Ovary (tissue), 9 donors: ENCODE measurements around the gene SLC2A6. TPM values are rescaled to one million over a fixed set of nuclear protein-coding genes. Genes with fewer than 3 reads are reported as not detected.

Source experiments
- DNase-seq, 5 donors: peaks; one replicate each; pipeline ENCODE4 v3.0.0-alpha.2; 2019 to 2020
- H3K27ac ChIP-seq, 2 donors: fragments of 200-600 bp; one replicate each; pipeline versions ENCODE4 v1.5.1 to v1.8.0; 2019 to 2022
- H3K27me3 ChIP-seq: fragments of 200-600 bp; one replicate; pipeline ENCODE4 v1.8.0; 2022
- H3K36me3 ChIP-seq: fragments of 200-600 bp; sonication (generic); one replicate; pipeline ENCODE4 v1.5.1; 2019
- H3K4me1 ChIP-seq: one replicate; pipeline ENCODE4 v1.8.1; 2013; ENCODE audit warnings: mild to moderate bottlenecking, moderate library complexity; ENCODE audit not compliant: insufficient read depth
- H3K4me3 ChIP-seq: fragments of 200-600 bp; sonication (generic); one replicate; pipeline ENCODE4 v1.5.1; 2017
- H3K9me3 ChIP-seq, 2 donors: fragments of 200-600 bp in 1 of 2; sonication (generic) in 1 of 2; one replicate each; pipeline versions ENCODE4 v1.5.1 to v1.8.1; 2013 to 2019; ENCODE audit warnings: mild to moderate bottlenecking in 1 of 2, moderate library complexity in 1 of 2
- EP300 ChIP-seq: sonication (generic); formaldehyde crosslinking; IDR thresholded peaks from one replicate; pipeline ENCODE4 v1.6.1; 2017; ENCODE audit warnings: antibody characterized with exemption
- POLR2A ChIP-seq: fragments of 450-650 bp; IDR thresholded peaks from one replicate; pipeline ENCODE4 v1.6.1; 2017; ENCODE audit warnings: antibody characterized with exemption, mild to moderate bottlenecking, moderate library complexity
- WGBS, 3 donors: extraction: QIAGEN DNeasy Blood & Tissue Kit in 1 of 3; methylation state at CpG; one replicate each; pipeline versions ENCODE4 v1.1.5 to v1.1.7; 2013 to 2017; 5-methylcytosine and 5-hydroxymethylcytosine counted together
- intact Hi-C, 4 donors: fragments of 100-400 bp; cut with DNase I; formaldehyde crosslinking; loops; one replicate each; pipeline versions ENCODE4 v1.11.0 to v1.15.1; 2022 to 2023
- polyA plus RNA-seq, 2 donors: library from polyadenylated mRNA; stranded (reverse); fragments of 200-250 nt in 1 of 2; fragments of 350-450 nt in 1 of 2; fragmentation: Illumina TruSeq in 1 of 2; extraction: RNeasy Lipid Tissue Mini Kit (QIAGEN cat#74804) in 1 of 2; gene quantifications; one replicate each; pipeline ENCODE4 v1.2.3, GENCODE V29; 2013 to 2014
- total RNA-seq, 7 donors: library from RNA; depleted of rRNA in 2 of 7; stranded (reverse); fragments of >200 nt in 2 of 7; fragmentation: NEBNext Ultra II Directional in 3 of 7; extraction: Animal tissue kit (Norgen Biotek cat#: 25700) in 3 of 7; gene quantifications; one replicate each; pipeline versions ENCODE4 v1.1.0 to v1.2.4, GENCODE V29; 2016 to 2023
- TF ChIP-seq, protein P1 (sequence below), 3 donors: fragments of 450-650 bp in 2 of 3; fragments of 200-600 bp in 1 of 3; IDR thresholded peaks; one replicate each; pipeline versions ENCODE4 v1.5.1 to v1.8.0; 2016 to 2022; ENCODE audit warnings: antibody characterized with exemption in 3 of 3, mild to moderate bottlenecking in 1 of 3
- donor health status: DM: no; HTN: no; CAD: no; lungs with moderate emphysema.
- donor health status: DM: no; HTN: no; CAD: no.
- donor health status: Bipolar disorder and iron deficiency.
- donor health status: DM: yes; HTN: yes; CAD: no.
- donor health status: DM: no; HTN: no; CAD: no.
- donor health status: DM: yes; HTN: yes; CAD: no.

SLC2A6 gene
- total and polyA plus RNA-seq, 9 donors = 0.37 to 7.4 (median 0.94) TPM

DNA sequence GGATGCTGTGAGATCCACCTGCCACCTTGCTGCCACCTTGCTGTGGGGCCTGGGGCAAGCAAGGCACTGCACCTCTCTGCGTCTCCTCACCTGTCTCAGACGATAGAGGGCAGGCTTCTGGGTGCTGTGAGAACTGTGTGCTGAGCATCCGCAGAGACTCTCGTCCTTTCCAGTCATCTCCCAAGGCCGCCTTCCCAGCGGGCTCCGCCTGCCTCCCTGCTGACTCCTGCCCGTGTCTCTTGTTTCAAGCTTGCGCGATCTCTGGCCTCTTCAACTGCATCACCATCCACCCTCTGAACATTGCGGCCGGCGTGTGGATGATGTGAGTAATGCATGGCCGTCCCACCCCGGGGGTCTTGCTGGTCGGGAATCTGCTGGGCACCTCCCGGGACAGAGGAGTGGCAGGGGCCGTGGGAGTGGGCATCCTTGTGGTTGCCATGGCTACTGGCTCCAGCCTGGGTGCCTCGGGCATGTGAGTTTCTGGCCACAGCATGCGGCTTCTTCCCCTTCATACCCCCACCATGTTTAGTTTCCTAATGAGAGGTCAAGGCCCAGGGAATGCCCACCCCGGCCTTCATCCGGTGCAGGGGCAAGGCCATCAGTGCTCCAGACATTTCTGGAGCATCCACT lies 15.6 kb downstream of the SLC2A6 start:
- H3K27ac ChIP-seq = no peak overlapping the region
- TF ChIP-seq POLR2A = no peak
- TF ChIP-seq, protein P1, sequence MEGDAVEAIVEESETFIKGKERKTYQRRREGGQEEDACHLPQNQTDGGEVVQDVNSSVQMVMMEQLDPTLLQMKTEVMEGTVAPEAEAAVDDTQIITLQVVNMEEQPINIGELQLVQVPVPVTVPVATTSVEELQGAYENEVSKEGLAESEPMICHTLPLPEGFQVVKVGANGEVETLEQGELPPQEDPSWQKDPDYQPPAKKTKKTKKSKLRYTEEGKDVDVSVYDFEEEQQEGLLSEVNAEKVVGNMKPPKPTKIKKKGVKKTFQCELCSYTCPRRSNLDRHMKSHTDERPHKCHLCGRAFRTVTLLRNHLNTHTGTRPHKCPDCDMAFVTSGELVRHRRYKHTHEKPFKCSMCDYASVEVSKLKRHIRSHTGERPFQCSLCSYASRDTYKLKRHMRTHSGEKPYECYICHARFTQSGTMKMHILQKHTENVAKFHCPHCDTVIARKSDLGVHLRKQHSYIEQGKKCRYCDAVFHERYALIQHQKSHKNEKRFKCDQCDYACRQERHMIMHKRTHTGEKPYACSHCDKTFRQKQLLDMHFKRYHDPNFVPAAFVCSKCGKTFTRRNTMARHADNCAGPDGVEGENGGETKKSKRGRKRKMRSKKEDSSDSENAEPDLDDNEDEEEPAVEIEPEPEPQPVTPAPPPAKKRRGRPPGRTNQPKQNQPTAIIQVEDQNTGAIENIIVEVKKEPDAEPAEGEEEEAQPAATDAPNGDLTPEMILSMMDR (IDR thresholded peaks at IDR 0.05) = no peak
- TF ChIP-seq EP300 = no peak
- intact Hi-C loops = no loop called here
- no peak for DNase-seq
- WGBS, 3 donors = 83 to 88% (median 88%) methylated on average over 22 of the region's 22 CpGs
- peaks cover 3% of the 10 kb centered on the region for H3K4me1 ChIP-seq
- no peaks in the 10 kb centered on the region for H3K9me3 ChIP-seq
- H3K4me3 ChIP-seq = no peak overlapping the region
- no peaks in the 10 kb centered on the region for H3K36me3 ChIP-seq
- H3K27me3 ChIP-seq = no peaks in the 10 kb centered on the region

DNA sequence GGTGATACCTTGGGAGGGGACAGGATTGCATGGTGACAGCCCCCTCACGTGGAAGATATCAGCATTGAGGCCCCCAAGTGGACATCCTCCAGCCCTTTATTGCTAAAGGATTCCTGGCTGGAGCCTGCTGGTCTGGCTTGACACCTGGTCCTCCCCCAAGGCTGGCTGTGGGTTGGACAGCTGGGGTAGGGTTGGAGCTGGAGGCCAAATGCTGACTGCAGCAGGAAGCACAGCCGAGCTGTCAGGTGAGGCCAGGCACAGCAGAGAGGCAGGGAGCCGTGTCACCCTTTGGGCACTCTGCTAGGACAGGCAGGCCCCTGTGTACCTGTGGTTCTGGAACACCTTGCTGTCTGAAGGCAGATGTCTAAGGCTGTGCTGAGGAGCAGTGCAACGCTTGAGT lies 16.9 kb downstream of the SLC2A6 start:
- no peak for DNase-seq
- intact Hi-C loops = no loop called here
- Histone ChIP-seq H3K4me3 (no peak overlapping the region), H3K27me3 (no peaks in the 10 kb centered on the region), H3K36me3 (no peaks in the 10 kb centered on the region), H3K27ac (no peak overlapping the region), H3K9me3 (no peaks in the 10 kb centered on the region), H3K4me1 (peaks cover 3% of the 10 kb centered on the region)
- WGBS, 3 donors = 67 to 78% (median 69%) methylated on average over 4 of the region's 4 CpGs
- no peak for TF ChIP-seq POLR2A
- no peak for TF ChIP-seq EP300
- TF ChIP-seq, protein P1 (IDR thresholded peaks at IDR 0.05) = no peak

DNA sequence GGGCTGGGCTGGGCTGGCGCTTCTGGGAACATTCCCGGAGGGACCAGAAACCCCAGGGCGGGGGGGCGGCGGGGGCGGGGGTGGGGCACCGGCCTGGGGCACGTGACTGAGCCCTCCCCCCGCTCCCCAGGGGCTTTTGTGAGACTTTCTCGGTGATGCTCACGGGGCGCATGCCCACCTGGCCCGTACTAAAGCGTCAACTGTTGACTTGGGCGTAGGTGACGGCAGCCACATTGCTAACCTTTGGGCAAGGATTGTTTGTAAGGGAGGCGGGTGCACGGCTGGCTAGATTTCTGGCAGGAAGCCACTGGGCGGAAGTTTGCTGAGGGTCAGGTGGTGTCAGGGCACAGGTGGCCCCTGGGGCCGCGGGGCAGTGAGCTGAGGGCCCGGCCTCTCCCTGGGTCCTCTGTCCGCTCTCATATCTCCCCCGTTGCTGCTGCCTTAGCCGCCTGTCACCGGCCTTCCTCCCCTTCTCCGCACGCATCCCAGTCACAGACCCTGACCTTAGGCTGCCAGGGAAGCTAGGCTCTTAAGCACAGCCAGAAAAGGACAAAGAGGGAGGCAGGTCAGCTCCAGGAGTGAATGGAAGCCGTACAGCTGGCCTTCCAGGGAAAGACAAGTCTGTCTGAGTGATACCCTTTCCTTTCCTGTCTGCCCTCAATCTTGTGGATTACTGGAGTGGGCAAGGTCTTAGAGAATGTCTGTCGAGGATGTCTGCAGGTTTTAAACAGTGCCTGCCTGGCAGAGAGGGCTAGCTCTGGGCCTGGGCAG lies 18.3 kb downstream of the SLC2A6 start:
- H3K4me3 ChIP-seq = peak overlapping the region; percentile 59
- peak overlapping the region; percentile 79 to 97 for H3K27ac ChIP-seq
- intact Hi-C loops = no loop called here
- peaks cover 3% of the 10 kb centered on the region for H3K4me1 ChIP-seq
- no peaks in the 10 kb centered on the region for H3K27me3 ChIP-seq
- H3K9me3 ChIP-seq = no peaks in the 10 kb centered on the region
- no peaks in the 10 kb centered on the region for H3K36me3 ChIP-seq
- peak in 3 of 5 donors; percentile 76 to 80 (median 76) for DNase-seq
- 9 to 23% (median 18%) methylated on average over 22 to 30 of the region's 30 CpGs for WGBS, 3 donors
- TF ChIP-seq, protein P1 (IDR thresholded peaks at IDR 0.05) = no peak
- TF ChIP-seq POLR2A (no peak), EP300 (no peak)

DNA sequence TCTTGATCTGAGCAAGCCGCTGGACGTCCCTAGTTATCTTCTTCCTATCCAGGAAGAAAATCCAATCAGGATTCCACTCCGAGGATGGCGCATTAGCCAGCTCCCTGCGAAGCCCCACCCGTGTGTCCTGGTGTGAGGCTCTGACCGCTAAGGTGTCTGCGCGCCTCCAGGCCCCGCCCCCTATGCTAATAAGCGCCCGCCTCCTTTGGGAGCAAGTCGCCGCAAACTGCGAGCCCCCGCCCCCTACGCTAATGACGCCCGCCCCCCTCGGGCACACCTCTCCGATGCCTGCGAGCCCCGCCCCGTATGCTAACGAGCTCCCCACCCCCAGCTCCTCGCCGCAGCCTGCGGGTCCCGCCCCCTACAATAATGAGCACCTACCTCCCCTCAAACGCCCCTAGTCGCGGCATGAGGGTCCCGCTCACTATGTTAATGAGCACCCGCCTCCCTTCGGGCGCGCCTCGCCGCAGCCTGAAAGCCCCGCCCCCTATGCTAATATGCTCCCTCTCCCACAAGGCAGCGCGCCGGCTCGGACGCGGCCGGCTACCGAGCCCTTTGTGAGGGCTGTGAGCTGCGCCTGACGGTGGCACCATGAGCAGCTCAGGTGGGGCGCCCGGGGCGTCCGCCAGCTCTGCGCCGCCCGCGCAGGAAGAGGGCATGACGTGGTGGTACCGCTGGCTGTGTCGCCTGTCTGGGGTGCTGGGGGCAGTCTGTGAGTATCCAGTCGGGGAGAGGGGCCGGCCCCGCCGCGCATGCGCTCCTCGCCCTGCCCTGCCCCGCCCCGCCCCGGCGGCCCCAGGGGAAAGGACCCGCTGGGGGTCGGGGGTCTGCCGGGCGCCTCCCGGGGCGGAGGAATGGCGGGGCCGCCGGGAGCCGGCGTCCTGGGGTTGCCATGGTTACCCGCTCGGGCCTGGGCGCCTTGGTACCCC lies 19.2 kb downstream of the SLC2A6 start, which contains the start of gene CACFD1:
Gene CACFD1, plus strand, starts transcription at position 503 of the 929 bp plus-strand sequence. Its CDS starts 89 bp downstream, at position 592.
- 1% methylated on average over 55 to 86 of the region's 86 CpGs for WGBS, 3 donors
- Histone ChIP-seq H3K27me3 (no peaks in the 10 kb centered on the region), H3K4me1 (peaks cover 3% of the 10 kb centered on the region), H3K36me3 (no peaks in the 10 kb centered on the region), H3K4me3 (peak within 1 kb of the TSS; percentile 59), H3K9me3 (no peaks in the 10 kb centered on the region), H3K27ac (peak within 1 kb of the TSS; percentile 79 to 97)
- peak; percentile 83 for TF ChIP-seq POLR2A
- TF ChIP-seq, protein P1 (IDR thresholded peaks at IDR 0.05) = peak in 1 of 3 donors; percentile 27
- no peak for TF ChIP-seq EP300
- peak; percentile 97 to 98 (median 98) for DNase-seq
- intact Hi-C loops = no loop called here
